Stimulated activated naive CD8-positive, alpha-beta T cell treated with anti-CD3 and anti-CD28 coated beads, Interleukin-15, Interleukin-2, amounts not matched to agents 100 U/mL and 50 U/mL, for 24 hours (primary cell): Measurements from ENCODE around the gene SGMS1.
A peak's percentile ranks its signal among the peaks of the same experiment; 100 is the strongest.

Source experiments
- ATAC-seq: fragments of 150-1000 bp; cut with Tn5 transposase; one replicate; pipeline ENCODE4 v1.10.0; 2021
- DNase-seq: peaks from one replicate; pipeline ENCODE4 v3.0.0; 2021

Gene SGMS1

DNA sequence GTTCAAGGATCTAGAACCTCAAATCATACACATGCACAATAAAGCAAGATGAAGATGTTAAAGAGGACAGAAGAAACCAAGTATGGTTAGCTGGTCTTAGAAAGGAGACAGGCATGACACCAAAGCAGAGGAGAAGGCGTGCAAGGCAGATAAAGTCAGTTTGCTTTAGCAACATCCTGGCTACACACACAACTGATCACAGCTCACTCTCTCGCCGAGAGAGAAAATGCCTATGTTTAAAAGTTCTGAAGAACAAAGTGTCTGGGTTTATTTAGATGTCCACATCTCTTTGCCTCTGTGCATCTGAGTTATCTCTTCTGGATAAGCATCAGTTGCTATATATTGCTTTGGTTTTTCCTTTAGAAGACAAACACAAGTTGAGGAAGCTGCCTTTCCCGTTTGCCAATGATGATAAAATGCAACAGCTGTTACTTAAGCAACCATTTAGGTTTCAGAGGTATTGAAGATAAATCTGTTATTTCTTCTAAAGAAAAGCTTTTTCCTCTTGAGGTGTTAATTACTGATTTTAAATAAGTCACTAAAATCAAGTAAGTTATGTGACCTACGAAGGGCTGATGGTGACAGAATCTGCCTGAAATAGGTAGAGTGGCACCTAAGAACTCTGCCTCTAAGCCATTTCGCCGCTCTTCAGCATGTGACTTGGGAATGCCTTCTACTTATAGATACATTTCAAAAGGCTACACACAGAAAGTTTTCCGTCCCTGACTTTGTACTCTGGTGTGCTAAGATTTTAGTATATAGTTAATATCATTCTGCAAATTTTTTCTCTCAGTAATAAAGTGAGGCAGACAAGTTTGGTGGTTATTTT lies 226.2 kb downstream of the SGMS1 start:
- ATAC-seq: no peak
- DNase-seq: no peak

GRCh38 chr10:50396491-50397311 lies 227.1 kb downstream of the SGMS1 start:
- peak; percentile 76 for ATAC-seq
- no peak for DNase-seq

- DNase-seq: no peak
- no peak for ATAC-seq
Measured at GRCh38 chr10:50395851-50396250, 227.9 kb downstream of the SGMS1 start.

DNA sequence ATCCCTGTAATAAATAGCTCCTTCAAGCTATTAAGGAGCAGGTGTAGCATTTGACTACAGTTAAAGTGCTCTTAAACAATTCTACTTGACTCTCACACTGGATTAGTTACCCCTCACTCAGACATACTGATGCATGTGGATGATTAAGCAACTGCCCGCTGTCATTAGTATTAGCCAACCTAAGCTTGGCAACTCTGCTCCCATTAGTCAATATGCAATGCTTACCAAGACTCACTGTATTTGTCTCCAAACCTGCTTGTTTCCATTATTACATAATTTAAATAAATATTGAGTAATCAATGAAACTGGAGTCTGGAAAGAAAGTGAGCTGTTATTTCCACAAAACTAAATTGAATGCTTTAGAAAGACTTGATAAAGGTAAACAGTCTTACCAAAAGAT lies 228.5 kb downstream of the SGMS1 start:
- no peak for ATAC-seq

GRCh38 chr10:50394832-50395231 lies 228.9 kb downstream of the SGMS1 start:
- DNase-seq (no peak), ATAC-seq (no peak)

More for the DNA sequence above, 228.5 kb downstream of the SGMS1 start:
- DNase-seq: no peak

GRCh38 chr10:50393784-50394467 lies 229.8 kb downstream of the SGMS1 start:
- ATAC-seq (no peak), DNase-seq (no peak)

DNA sequence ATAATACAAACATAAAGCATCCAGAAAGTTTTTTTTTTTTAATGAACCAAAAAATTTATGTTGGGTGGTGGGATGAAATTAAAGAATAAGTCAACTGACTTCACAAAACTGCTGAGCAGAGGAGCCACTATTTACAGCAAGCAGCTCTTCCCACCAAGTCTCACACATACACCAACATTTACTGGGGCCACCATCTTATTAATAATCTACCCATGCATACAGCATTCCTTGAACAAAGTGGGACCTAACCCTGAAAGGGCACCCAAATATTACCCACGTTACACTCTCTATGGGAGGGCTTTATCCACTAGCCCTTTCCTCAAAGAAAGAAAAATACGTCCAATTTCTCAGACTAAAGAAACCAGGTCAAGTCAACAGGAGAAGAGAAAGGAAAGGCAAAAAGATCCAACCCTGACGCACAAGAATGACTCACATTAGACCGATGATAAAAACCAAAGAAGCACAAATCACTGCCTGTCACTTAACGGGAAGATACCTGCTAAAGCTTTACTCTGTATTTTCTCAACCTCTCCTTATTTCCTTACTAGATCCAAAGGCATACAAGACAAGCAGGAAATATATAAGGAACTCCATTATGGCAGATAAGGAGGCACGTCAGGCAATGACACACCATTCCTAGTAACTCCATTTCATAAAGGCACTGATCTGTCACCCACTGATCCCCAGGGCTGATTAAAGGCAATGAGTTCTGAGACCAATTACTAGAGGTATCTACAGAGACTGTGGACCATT lies 230.6 kb downstream of the SGMS1 start:
- no peak for ATAC-seq
- no peak for DNase-seq

DNA sequence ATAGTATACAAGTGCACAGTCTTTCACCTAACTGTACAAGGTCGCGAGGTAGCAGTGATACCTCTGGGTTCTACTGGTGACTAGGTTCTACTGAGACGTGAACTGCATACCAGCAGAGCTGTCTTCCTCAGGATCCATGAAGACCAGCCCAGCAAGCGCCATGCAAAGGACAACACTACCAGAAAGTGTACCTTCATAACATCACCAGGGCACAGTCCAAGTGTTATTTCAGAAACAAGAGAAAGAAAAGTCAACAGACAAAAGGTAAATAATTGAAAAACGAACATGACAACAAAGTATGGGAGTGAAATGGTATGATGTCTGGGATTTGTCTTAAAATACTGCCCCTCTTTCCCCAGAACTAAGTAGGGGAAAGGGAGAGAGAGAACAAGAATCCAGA lies 231.3 kb downstream of the SGMS1 start:
- DNase-seq (no peak), ATAC-seq (no peak)

GRCh38 chr10:50390302-50390701 lies 233.5 kb downstream of the SGMS1 start:
- DNase-seq (no peak), ATAC-seq (no peak)

GRCh38 chr10:50388181-50388580 lies 235.6 kb downstream of the SGMS1 start:
- ATAC-seq: no peak
- no peak for DNase-seq

DNA sequence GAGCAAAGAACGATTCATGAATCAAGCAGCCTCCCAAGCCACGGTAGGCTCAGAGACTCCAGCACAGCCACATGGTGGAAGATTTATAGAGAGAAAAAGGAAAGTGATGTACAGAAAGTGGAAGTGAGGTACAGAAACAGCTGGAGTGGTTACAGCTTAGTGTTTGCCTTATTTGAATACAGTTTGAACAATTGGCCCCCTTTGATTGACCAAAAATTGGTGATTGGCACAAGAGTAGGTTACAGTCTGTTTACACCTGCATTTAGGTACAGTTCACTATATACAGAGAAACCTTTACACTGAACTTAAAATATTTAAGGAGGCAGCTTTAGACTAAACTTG lies 236.1 kb downstream of the SGMS1 start:
- no peak for ATAC-seq

DNA sequence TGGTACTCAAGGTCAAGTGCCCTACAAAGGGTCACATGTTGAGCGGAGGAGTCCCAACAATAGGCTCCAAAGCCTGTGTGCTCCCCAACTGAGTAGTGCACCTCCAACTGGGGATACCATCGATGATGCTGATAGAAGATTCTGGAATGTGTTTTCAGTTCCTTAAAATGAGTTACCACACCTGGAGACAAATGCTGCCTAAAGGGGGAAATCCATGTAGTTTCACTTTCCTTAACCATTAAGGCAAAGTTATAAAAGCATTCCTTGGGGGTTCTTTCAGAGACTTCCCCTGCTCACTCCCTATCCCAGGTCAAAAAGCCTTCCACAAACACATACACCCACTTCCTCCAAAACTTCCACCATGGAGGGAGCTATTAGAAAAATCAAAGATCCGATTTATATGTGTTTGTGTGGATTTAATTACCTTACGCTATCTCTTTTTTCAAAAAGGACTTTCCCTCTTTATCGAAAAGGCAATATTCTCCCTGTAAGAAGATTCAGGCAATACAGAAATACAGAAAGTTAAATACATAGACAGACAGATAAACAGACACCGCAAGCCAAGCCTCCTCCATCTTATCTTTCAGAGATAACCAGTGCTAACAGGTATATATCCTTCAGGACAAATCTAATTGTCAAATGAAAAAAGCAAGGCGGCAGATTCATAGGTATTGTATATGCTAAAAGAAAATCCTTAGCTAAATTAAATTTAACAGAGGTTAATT lies 236.6 kb downstream of the SGMS1 start:
- DNase-seq (no peak), ATAC-seq (no peak)

More for the DNA sequence above, 236.1 kb downstream of the SGMS1 start:
- DNase-seq: no peak

- no peak for DNase-seq
- no peak for ATAC-seq
Measured at GRCh38 chr10:50385624-50386023, 238.1 kb downstream of the SGMS1 start.

DNA sequence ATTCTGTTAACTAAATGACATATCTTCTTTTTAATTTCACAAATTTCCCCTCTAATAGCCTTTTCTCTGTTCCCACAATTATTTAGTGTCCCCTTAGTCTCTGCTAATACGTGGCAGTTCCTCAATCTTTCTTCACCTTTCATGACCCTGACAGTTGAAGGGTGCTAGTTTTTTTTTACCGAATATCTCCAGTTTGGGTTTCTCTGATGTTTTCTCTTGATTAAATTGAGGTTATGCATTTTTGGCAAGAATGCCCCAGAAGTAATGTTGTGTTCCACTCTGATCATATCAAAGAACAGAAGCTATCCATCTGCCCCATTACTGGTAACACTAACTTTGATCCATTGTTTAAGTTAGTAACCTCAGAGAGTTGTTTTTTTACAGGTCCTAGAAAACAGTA lies 238.9 kb downstream of the SGMS1 start:
- DNase-seq: no peak
- ATAC-seq: no peak

- no peak for DNase-seq
- no peak for ATAC-seq
Measured at GRCh38 chr10:50384238-50384637, 239.5 kb downstream of the SGMS1 start.

DNA sequence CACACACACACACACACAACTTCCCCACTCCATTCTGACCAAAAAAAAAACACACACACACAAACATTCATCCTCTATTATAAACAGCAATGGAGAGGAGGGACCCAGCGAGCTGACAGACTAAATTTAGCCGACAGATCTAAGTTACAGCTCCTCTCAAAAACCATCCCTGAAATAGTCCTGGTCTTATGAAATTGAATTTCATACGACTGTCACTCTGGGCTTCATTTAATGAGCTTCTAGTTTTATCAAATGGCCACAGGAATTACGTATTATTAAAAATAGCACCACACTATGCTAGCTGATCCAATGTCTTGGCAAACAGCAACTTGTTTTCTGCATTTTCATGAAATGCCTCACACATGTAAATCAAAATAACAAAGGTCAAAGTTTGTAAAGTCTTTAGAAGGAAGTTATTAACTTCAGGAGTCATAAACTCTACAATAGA lies 241.2 kb downstream of the SGMS1 start:
- ATAC-seq (no peak), DNase-seq (no peak)

DNA sequence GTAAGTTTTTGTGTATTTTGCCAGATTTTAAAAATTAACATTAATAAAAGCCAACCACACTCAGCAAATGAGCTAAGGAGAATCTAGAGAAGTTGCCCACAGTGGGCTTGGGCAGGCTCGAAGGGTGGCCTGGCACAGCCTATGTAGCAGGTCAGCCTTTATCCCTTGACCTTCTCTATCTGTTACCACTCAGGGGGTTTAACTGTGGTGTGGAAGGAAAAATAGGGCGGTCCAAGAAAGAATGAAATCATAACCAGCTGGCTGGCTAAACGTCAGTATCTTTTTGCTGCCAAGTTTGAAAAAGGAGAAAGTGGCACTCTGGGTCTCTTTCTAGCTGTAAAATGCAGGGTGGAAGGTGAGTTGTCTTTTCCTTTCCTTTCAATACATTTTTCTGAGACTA lies 242.1 kb downstream of the SGMS1 start:
- ATAC-seq: no peak

GRCh38 chr10:50379616-50380015 lies 244.1 kb downstream of the SGMS1 start:
- ATAC-seq (no peak), DNase-seq (no peak)

More for the DNA sequence above, 242.1 kb downstream of the SGMS1 start:
- DNase-seq: no peak

GRCh38 chr10:50375745-50376144 lies 248.0 kb downstream of the SGMS1 start:
- ATAC-seq (no peak), DNase-seq (no peak)

DNA sequence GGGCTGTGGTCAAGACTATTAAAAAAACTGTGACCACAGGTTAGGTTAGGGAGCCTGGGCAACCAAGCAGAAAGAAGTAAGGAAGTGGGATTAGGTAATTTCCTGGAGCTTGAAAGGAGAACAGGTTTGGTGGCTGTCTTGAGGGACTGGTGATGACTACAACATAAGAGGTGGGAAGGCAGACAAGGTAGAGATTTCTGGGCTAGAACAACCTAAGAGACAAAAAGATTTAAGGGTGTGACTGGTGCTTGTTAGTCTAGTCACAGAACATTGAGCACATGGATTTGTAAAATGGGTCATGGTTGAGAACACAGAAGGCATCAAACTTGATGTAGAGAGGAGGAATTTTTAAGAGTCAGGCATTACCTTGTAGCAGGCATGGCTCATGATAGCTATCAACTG lies 248.7 kb downstream of the SGMS1 start:
- DNase-seq: no peak
- no peak for ATAC-seq

DNA sequence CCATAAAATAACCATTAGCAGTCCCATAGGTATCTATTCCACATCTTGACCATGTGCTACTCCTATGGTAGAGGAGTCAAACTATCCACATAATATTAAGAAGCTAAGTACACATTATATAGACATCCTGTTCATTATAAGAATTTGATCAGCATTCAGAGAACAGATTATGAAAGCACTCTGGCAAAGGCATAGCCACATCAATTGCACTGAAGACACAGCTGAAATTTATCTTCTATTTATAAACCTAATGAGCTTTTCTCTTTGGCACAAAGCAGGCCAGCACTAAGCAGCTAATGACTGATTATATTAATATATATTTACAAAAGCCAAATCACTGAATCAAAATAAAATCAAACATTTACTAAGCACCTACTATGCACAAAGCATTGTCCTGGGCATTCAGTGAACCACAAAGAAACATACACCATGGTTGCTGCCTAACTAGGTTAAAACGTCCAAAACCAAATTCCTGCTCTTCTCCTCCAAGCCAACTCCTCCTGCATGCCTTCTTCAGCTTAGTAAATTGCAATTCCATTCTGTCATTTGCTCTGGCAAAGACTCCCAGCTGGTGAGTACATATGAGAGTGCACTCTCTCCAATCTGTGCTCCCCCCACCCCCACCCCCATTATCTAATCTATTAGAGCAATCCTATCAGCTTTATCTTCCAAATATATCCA lies 249.8 kb downstream of the SGMS1 start:
- no peak for DNase-seq
- no peak for ATAC-seq
